ENCODE data around the gene CARMIL1.

Gene CARMIL1

DNA sequence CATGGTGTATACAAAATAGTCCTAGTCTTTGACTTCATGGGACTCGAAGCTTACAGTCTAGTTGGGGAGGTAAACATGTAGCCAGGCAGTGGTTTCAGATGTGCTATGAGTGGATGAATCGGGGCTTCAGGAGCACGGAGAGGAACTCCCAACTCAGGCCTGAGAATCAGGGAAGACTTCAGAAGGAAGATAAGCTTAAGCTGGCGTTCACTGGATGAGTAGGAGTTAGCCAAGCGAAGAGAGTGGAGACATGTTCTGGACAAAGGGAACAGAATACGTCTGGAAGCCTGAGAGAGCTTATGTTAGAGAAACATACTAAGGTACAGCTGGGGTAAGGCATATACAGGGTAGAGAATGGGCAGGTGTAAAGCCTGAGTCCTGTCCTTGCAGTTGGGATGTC is 8.8 kb downstream of the CARMIL1 start:
- TF ChIP-seq, protein P1, sequence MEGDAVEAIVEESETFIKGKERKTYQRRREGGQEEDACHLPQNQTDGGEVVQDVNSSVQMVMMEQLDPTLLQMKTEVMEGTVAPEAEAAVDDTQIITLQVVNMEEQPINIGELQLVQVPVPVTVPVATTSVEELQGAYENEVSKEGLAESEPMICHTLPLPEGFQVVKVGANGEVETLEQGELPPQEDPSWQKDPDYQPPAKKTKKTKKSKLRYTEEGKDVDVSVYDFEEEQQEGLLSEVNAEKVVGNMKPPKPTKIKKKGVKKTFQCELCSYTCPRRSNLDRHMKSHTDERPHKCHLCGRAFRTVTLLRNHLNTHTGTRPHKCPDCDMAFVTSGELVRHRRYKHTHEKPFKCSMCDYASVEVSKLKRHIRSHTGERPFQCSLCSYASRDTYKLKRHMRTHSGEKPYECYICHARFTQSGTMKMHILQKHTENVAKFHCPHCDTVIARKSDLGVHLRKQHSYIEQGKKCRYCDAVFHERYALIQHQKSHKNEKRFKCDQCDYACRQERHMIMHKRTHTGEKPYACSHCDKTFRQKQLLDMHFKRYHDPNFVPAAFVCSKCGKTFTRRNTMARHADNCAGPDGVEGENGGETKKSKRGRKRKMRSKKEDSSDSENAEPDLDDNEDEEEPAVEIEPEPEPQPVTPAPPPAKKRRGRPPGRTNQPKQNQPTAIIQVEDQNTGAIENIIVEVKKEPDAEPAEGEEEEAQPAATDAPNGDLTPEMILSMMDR (IDR thresholded peaks at IDR 0.05; ENCODE audit: poor library complexity, severe bottlenecking), result no peak
- Histone ChIP-seq H3K27me3 (ENCODE audit: insufficient read depth, poor library complexity, severe bottlenecking) (no peaks in the 10 kb centered on the region), H3K36me3 (ENCODE audit: low read depth) (peaks cover 6% of the 10 kb centered on the region; the same call in 1 of the 2 replicates), H3K27ac (ENCODE audit: poor library complexity, severe bottlenecking) (no peak overlapping the region), H3K4me1 (ENCODE audit: insufficient read depth, poor library complexity, severe bottlenecking) (peaks cover 20% of the 10 kb centered on the region), H3K9me3 (ENCODE audit: severe bottlenecking) (no peaks in the 10 kb centered on the region), H3K4me3 (ENCODE audit: severe bottlenecking) (no peak overlapping the region)
- DNase-seq (ENCODE audit: low spot score) (no peak), ATAC-seq (ENCODE audit: low read depth) (no peak; the same call in 2 of the 3 replicates)

DNA sequence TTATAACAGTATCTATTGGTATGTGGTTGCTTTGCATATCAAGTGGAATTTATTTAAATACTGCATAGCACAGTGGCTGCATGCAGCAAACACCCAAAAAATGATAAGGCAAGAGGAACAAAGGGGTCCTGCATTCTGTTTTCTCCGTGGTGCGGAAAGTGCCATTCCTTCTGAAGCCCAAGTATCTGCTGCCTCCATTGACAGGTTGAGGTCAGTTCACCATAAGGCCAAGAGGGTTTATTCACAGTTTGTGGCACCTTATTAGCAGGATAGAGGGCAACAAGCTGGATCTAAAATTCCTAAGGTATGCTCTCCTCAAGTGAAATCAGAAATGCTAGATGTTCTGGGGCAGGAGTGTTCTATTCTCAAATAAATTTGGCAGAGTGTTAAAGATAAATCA is 9.3 kb downstream of the CARMIL1 start:
- Histone ChIP-seq H3K9me3 (ENCODE audit: severe bottlenecking) (no peaks in the 10 kb centered on the region), H3K27me3 (ENCODE audit: insufficient read depth, poor library complexity, severe bottlenecking) (no peaks in the 10 kb centered on the region), H3K4me1 (ENCODE audit: insufficient read depth, poor library complexity, severe bottlenecking) (peaks cover 19% of the 10 kb centered on the region), H3K36me3 (ENCODE audit: low read depth) (peaks cover 6% of the 10 kb centered on the region; the same call in 1 of the 2 replicates), H3K27ac (ENCODE audit: poor library complexity, severe bottlenecking) (no peak overlapping the region), H3K4me3 (ENCODE audit: severe bottlenecking) (no peak overlapping the region)
- DNase-seq (ENCODE audit: low spot score) (no peak), ATAC-seq (ENCODE audit: low read depth) (no peak)
- TF ChIP-seq, protein P1 (IDR thresholded peaks at IDR 0.05; ENCODE audit: poor library complexity, severe bottlenecking), result no peak

DNA sequence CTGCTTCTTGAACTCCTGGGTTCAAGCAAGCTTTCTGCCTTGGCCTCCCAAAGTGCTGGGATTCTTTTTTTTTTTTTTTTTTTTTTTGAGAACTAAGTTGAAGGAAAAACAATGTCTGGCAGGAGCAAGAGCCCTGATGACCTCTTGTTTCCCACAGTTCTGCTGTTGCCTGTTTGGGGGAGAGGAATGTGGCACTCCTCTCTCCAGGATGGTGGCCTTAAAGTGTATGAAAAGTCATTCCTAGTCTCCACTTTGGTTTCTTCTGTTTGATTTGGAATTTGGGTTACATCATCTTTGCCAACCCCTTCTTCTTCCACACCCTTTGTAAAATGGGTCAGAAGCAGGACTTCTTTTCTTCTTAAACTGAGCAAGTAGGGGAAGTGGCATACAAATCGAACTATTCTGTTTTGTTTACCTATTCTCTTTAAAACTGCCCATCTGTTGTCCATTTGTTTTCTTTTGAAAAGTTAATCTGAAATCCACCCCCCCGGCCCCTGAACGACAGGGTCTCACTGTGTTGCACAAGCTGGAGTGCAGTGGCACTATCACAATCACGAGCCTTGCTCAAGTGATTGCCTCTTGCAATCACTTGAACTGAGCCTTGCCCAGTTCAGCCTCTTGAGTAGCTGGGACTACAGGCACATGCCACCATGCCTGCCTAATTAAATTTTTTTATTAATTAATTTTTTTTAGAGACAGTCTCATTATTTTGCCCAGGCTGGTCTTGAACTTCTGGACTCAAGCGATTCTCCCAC is 11.3 kb downstream of the CARMIL1 start:
- TF ChIP-seq, protein P1 (IDR thresholded peaks at IDR 0.05; ENCODE audit: poor library complexity, severe bottlenecking), result no peak
- peaks cover 9% of the 10 kb centered on the region for H3K4me1 ChIP-seq (ENCODE audit: insufficient read depth, poor library complexity, severe bottlenecking)
- ATAC-seq (ENCODE audit: low read depth), result no peak

DNA sequence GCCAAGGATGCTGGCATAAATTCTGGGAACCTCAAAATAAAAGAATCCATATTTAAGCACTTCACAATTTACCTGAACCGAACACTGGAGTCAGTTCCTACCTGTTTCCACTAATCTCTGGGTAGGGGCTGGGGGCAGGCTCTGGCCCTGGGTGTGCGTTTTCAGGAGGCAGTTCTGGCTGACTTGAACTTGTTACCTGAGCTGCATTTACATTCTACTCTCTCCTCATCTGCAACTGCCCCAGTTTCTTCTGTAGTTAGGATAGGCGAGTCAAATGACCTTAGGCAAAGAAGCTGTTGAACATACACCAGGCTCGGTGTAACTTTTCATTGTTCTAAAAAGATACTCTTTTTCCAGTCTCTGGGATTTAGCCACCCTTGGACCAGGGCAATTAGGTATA is 13.2 kb downstream of the CARMIL1 start:
- Histone ChIP-seq H3K9me3 (ENCODE audit: severe bottlenecking) (no peaks in the 10 kb centered on the region), H3K4me3 (ENCODE audit: severe bottlenecking) (no peak overlapping the region), H3K27ac (ENCODE audit: poor library complexity, severe bottlenecking) (no peak overlapping the region), H3K4me1 (ENCODE audit: insufficient read depth, poor library complexity, severe bottlenecking) (no peaks in the 10 kb centered on the region), H3K36me3 (ENCODE audit: low read depth) (no peaks in the 10 kb centered on the region), H3K27me3 (ENCODE audit: insufficient read depth, poor library complexity, severe bottlenecking) (no peaks in the 10 kb centered on the region)
- TF ChIP-seq, protein P1 (IDR thresholded peaks at IDR 0.05; ENCODE audit: poor library complexity, severe bottlenecking), result no peak
- peak; percentile 50; the same call in 1 of the 3 replicates for ATAC-seq (ENCODE audit: low read depth)
- no peak for DNase-seq (ENCODE audit: low spot score)

More for the DNA sequence above, 11.3 kb downstream of the CARMIL1 start:
- no peaks in the 10 kb centered on the region for H3K36me3 ChIP-seq (ENCODE audit: low read depth)
- no peak overlapping the region for H3K4me3 ChIP-seq (ENCODE audit: severe bottlenecking)
- H3K27ac ChIP-seq (ENCODE audit: poor library complexity, severe bottlenecking), result no peak overlapping the region
- DNase-seq (ENCODE audit: low spot score), result no peak
- H3K27me3 ChIP-seq (ENCODE audit: insufficient read depth, poor library complexity, severe bottlenecking), result no peaks in the 10 kb centered on the region
- H3K9me3 ChIP-seq (ENCODE audit: severe bottlenecking), result no peaks in the 10 kb centered on the region

DNA sequence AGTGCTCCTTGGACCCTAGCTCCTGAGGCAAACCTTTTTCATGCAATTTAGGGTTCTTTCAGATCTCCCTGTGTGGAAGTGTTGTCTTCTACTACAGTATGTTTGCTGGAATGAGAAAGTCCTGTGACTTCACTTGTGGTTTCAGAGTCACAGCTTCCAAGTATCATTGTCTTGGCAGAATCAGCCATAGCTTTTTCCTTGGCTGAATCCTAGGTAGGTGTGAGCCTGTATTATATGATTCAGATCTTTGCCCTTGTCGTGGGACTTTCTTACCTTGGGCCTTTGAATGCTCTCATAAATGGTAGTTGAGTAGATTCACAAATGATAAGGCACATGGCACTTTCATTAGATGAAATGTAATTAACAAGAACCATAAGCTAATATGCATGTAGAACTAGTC is 16.5 kb downstream of the CARMIL1 start:
- Histone ChIP-seq H3K27ac (ENCODE audit: poor library complexity, severe bottlenecking) (no peak overlapping the region), H3K9me3 (ENCODE audit: severe bottlenecking) (no peaks in the 10 kb centered on the region), H3K36me3 (ENCODE audit: low read depth) (no peaks in the 10 kb centered on the region), H3K4me3 (ENCODE audit: severe bottlenecking) (no peak overlapping the region), H3K4me1 (ENCODE audit: insufficient read depth, poor library complexity, severe bottlenecking) (no peaks in the 10 kb centered on the region), H3K27me3 (ENCODE audit: insufficient read depth, poor library complexity, severe bottlenecking) (no peaks in the 10 kb centered on the region)
- ATAC-seq (ENCODE audit: low read depth), result no peak
- TF ChIP-seq, protein P1 (IDR thresholded peaks at IDR 0.05; ENCODE audit: poor library complexity, severe bottlenecking), result no peak
- DNase-seq (ENCODE audit: low spot score), result no peak
